H1 (cell line): Measurements from ENCODE around the gene MAP7. TPM values are rescaled to one million over a fixed set of nuclear protein-coding genes. Genes with fewer than 3 reads are reported as not detected.
A peak's percentile ranks its signal among the peaks of the same experiment; 100 is the strongest.

Source experiments
- CTCF ChIA-PET: fragments of 300-600 bp; sonication (Branson Sonifier 250); formaldehyde crosslinking; loops from one replicate; lab custom pipeline; 2021; ENCODE audit not compliant: partially characterized antibody; lab: Charles Lee
- POLR2A ChIA-PET: fragments of 300-600 bp; sonication (Branson Sonifier 250); formaldehyde crosslinking; loops from one replicate; lab custom pipeline; 2021; ENCODE audit warnings: inconsistent platforms; ENCODE audit not compliant: partially characterized antibody; lab: Charles Lee
- DNase-seq, 2 experiments: peaks; one replicate each; pipeline versions ENCODE4 v3.0.0 to v3.0.0-alpha.2; 2010 to 2022; ENCODE audit warnings: low spot score in 2 of 2, low read depth in 1 of 2, mixed read lengths in 1 of 2
- FAIRE-seq: peaks from 2 replicates; lab custom pipeline; 2011; peaks lifted over from hg19 to GRCh38; lab: Jason Lieb, UNC
- H2AFZ ChIP-seq: 2 replicates; pipeline ENCODE4 v1.8.1; 2012; ENCODE audit warnings: low read length, inconsistent platforms
- H2AK5ac ChIP-seq: 2 replicates; pipeline ENCODE4 v1.6.1; 2013; ENCODE audit warnings: low read depth, low read length
- H2BK120ac ChIP-seq: replicated peaks from 2 replicates; pipeline ENCODE3; 2013; ENCODE audit warnings: low read depth, low read length, inconsistent platforms
- H2BK12ac ChIP-seq: 2 replicates; pipeline ENCODE4 v1.6.1; 2013; ENCODE audit warnings: low read depth, low read length
- H2BK15ac ChIP-seq: 2 replicates; pipeline ENCODE4 v1.6.1; 2013; ENCODE audit warnings: low read length
- H2BK20ac ChIP-seq: 2 replicates; pipeline ENCODE4 v1.6.1; 2013; ENCODE audit warnings: low read length
- H2BK5ac ChIP-seq: 2 replicates; pipeline ENCODE4 v1.6.1; 2013; ENCODE audit warnings: low read depth, low read length
- H3K14ac ChIP-seq: 2 replicates; pipeline ENCODE4 v1.6.1; 2013; ENCODE audit warnings: inconsistent platforms; ENCODE audit not compliant: insufficient read length
- H3K18ac ChIP-seq: 2 replicates; pipeline ENCODE4 v1.6.1; 2013; ENCODE audit warnings: low read length; ENCODE audit errors: extremely low read depth
- H3K23ac ChIP-seq: 2 replicates; pipeline ENCODE4 v1.6.1; 2013; ENCODE audit warnings: inconsistent platforms; ENCODE audit not compliant: insufficient read length
- H3K23me2 ChIP-seq: 2 replicates; pipeline ENCODE4 v1.6.1; 2013; ENCODE audit warnings: low read depth, low read length
- H3K27ac ChIP-seq: 2 replicates; pipeline ENCODE4 v1.6.1; 2011; ENCODE audit warnings: low read depth, low read length, inconsistent platforms
- H3K27me3 ChIP-seq, 4 experiments: replicated peaks in 1 of 4; 1 replicate in 1 of 4; 2 replicates in 3 of 4; pipeline versions ENCODE4 v1.6.1 to v1.8.1; 2011 to 2013; ENCODE audit warnings: low read length in 3 of 4, mild to moderate bottlenecking in 3 of 4, inconsistent platforms in 2 of 4, mixed read lengths in 2 of 4, moderate library complexity in 1 of 4; ENCODE audit not compliant: control insufficient read depth in 3 of 4, insufficient read depth in 3 of 4; ENCODE audit errors: extremely low read depth in 1 of 4
- H3K36me3 ChIP-seq, 4 experiments: 2 replicates each; pipeline versions ENCODE4 v1.6.1 to v1.8.1; 2011 to 2013; ENCODE audit warnings: mild to moderate bottlenecking in 4 of 4, low read length in 3 of 4, moderate library complexity in 2 of 4, control low read depth in 1 of 4, inconsistent platforms in 1 of 4; ENCODE audit not compliant: insufficient read depth in 4 of 4, control insufficient read depth in 2 of 4
- H3K4ac ChIP-seq: replicated peaks from 2 replicates; pipeline ENCODE3; 2013; ENCODE audit warnings: low read length, low read depth, mixed read lengths, inconsistent platforms; ENCODE audit not compliant: insufficient read length
- H3K4me1 ChIP-seq, 4 experiments: replicated peaks in 1 of 4; 1 replicate in 1 of 4; 2 replicates in 3 of 4; pipeline versions ENCODE4 v1.6.1 to v1.8.1; 2011 to 2013; ENCODE audit warnings: low read length in 3 of 4, inconsistent platforms in 2 of 4, mixed read lengths in 1 of 4; ENCODE audit not compliant: insufficient read depth in 4 of 4, control insufficient read depth in 3 of 4
- H3K4me2 ChIP-seq, 2 experiments: 2 replicates each; pipeline versions ENCODE4 v1.6.1 to v1.8.1; 2011 to 2013; ENCODE audit warnings: low read depth in 2 of 2, low read length in 2 of 2, control low read depth in 1 of 2, inconsistent platforms in 1 of 2, mild to moderate bottlenecking in 1 of 2; ENCODE audit not compliant: insufficient read depth in 1 of 2
- H3K4me3 ChIP-seq, 4 experiments: fragments of 200-600, 300-600 bp in 1 of 4; sonication (generic), shearing (Covaris generic), sonication (Bioruptor Twin) in 1 of 4; 2 replicates each; pipeline versions ENCODE4 v1.5.1 to v1.8.1; 2011 to 2016; ENCODE audit warnings: low read length in 4 of 4, low read depth in 3 of 4, control low read depth in 2 of 4, inconsistent platforms in 2 of 4, mild to moderate bottlenecking in 2 of 4, mixed read lengths in 1 of 4, moderate library complexity in 1 of 4; ENCODE audit not compliant: insufficient read depth in 2 of 4; ENCODE audit errors: extremely low read depth in 1 of 4
- H3K56ac ChIP-seq: replicated peaks from 2 replicates; pipeline ENCODE3; 2013; ENCODE audit warnings: low read depth, mild to moderate bottlenecking, mixed read lengths, low read length, inconsistent platforms; ENCODE audit not compliant: insufficient read length
- H3K79me1 ChIP-seq: 2 replicates; pipeline ENCODE4 v1.6.1; 2013; ENCODE audit warnings: low read depth, low read length, control low read depth
- H3K79me2 ChIP-seq, 2 experiments: 2 replicates each; pipeline versions ENCODE4 v1.6.1 to v1.8.1; 2012 to 2013; ENCODE audit warnings: low read length in 2 of 2, mild to moderate bottlenecking in 2 of 2, inconsistent platforms in 1 of 2; ENCODE audit not compliant: insufficient read depth in 2 of 2, control insufficient read depth in 1 of 2
- H3K9ac ChIP-seq, 4 experiments: replicated peaks in 1 of 4; 1 replicate in 1 of 4; 2 replicates in 3 of 4; pipeline versions ENCODE4 v1.6.1 to v1.8.1; 2011 to 2013; ENCODE audit warnings: low read depth in 3 of 4, low read length in 3 of 4, control low read depth in 2 of 4, mild to moderate bottlenecking in 2 of 4, moderate library complexity in 2 of 4, inconsistent platforms in 1 of 4; ENCODE audit errors: extremely low read depth in 1 of 4
- H3K9me3 ChIP-seq, 2 experiments: 2 replicates each; pipeline versions ENCODE4 v1.6.1 to v1.8.1; 2012 to 2013; ENCODE audit warnings: mild to moderate bottlenecking in 2 of 2, moderate library complexity in 2 of 2, control low read depth in 1 of 2, inconsistent platforms in 1 of 2, low read depth in 1 of 2, low read length in 1 of 2, mixed read lengths in 1 of 2; ENCODE audit not compliant: insufficient read depth in 2 of 2
- H4K20me1 ChIP-seq, 2 experiments: replicated peaks in 1 of 2; 2 replicates each; pipeline versions ENCODE3 to v1.8.1; 2011 to 2013; ENCODE audit warnings: inconsistent platforms in 2 of 2, low read length in 2 of 2, mild to moderate bottlenecking in 1 of 2; ENCODE audit not compliant: insufficient read depth in 2 of 2, control insufficient read depth in 1 of 2
- H4K5ac ChIP-seq: 2 replicates; pipeline ENCODE4 v1.6.1; 2013; ENCODE audit warnings: low read length, low read depth, mixed read lengths, inconsistent platforms; ENCODE audit not compliant: insufficient read length
- H4K8ac ChIP-seq: 2 replicates; pipeline ENCODE4 v1.8.0; 2013; ENCODE audit warnings: mild to moderate bottlenecking, moderate library complexity, low read length, inconsistent platforms; ENCODE audit not compliant: insufficient read depth; ENCODE audit errors: extremely low read depth
- H4K91ac ChIP-seq: replicated peaks from 2 replicates; pipeline ENCODE3; 2013; ENCODE audit warnings: low read length, mixed read lengths, inconsistent platforms; ENCODE audit not compliant: insufficient read length
- BACH1 ChIP-seq: IDR thresholded peaks from 2 replicates; pipeline ENCODE4 v1.6.1; 2012; ENCODE audit warnings: low read length, improper control_type of control experiment
- CEBPB ChIP-seq: IDR thresholded peaks from 2 replicates; pipeline ENCODE4 v1.6.1; 2012; ENCODE audit warnings: low read depth, low read length
- EP300 ChIP-seq, 2 experiments: IDR thresholded peaks; 1 replicate in 1 of 2; 2 replicates in 1 of 2; pipeline ENCODE4 v1.6.1; 2011 to 2012; ENCODE audit warnings: low read depth in 2 of 2, low read length in 2 of 2, mild to moderate bottlenecking in 2 of 2, borderline replicate concordance in 1 of 2, inconsistent platforms in 1 of 2, moderate library complexity in 1 of 2
- KDM4A ChIP-seq: IDR thresholded peaks from one replicate; pipeline ENCODE4 v1.7.1; 2012; ENCODE audit warnings: low read depth, mild to moderate bottlenecking, moderate library complexity, low read length, inconsistent platforms; ENCODE audit not compliant: severe bottlenecking
- SAP30 ChIP-seq: fragments of 300-600 bp; sonication (generic); IDR thresholded peaks from 2 replicates; pipeline ENCODE4 v1.7.1; 2012; ENCODE audit warnings: low read length, moderate library complexity, mild to moderate bottlenecking, inconsistent platforms; ENCODE audit not compliant: insufficient read depth, insufficient replicate concordance
- ZNF274 ChIP-seq: IDR thresholded peaks from 2 replicates; pipeline ENCODE4 v1.7.0; 2012; ENCODE audit warnings: low read length, borderline replicate concordance; ENCODE audit errors: extremely low read depth
- WGBS, 2 experiments: shearing (Covaris generic) in 1 of 2; methylation state at CpG; one replicate each; pipeline versions ENCODE4 v1.1.6 to v1.1.7; 2013 to 2015; ENCODE audit warnings: low lambda C conversion rate in 2 of 2, mixed read lengths in 2 of 2, inconsistent platforms in 1 of 2, low coverage in 1 of 2, missing lambda C conversion rate in 1 of 2; ENCODE audit not compliant: insufficient replicate concordance in 2 of 2, insufficient coverage in 1 of 2, insufficient read length in 1 of 2; ENCODE audit errors: extremely low coverage in 1 of 2, missing lambda C conversion rate in 1 of 2; 5-methylcytosine and 5-hydroxymethylcytosine counted together
- polyA plus RNA-seq, 7 experiments: library from polyadenylated mRNA; depleted of rRNA in 3 of 7; stranded (reverse) in 5 of 7; unstranded in 2 of 7; fragments of >200 nt in 5 of 7; fragments of 200-250 nt in 2 of 7; gene quantifications; 1 replicate in 5 of 7; 2 replicates in 1 of 7; 4 replicates in 1 of 7; pipeline versions ENCODE4 v1.2.1 to v1.2.3, GENCODE V29; 2011 to 2013; ENCODE audit warnings: missing spikeins in 2 of 7, mixed read lengths in 2 of 7
- total RNA-seq: library from RNA; stranded (reverse); fragmentation: NEBNext Ultra II Directional; extraction: Animal tissue kit (Norgen Biotek cat#: 25700); gene quantifications from 2 replicates; pipeline ENCODE4 v1.2.1, GENCODE V29; 2021

MAP7 gene
- total and polyA plus RNA-seq, 2 of the 8 experiments (the other 6 are each of a cell fraction or from before 2014, with no cell fraction given), result 13.5 to 66.9 TPM

DNA sequence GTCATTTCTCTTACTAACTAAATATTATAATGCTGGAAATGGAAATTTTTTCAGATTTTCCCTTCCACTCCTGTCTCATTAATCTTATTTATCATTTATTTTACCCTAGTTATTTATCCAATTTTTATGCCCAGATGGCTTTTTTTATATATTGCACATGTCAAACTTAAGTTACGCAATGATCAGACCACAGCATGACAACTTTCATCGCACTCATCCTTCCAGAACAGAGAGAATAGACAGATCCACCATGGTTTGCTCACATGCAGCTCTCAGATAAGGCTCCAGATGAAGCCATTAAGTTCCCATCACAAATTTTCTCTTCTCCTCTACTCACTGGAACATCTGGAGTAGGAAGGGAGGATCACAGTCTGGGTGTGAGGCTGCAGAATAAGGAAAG, 48.7 kb downstream of the MAP7 start:
- Histone ChIP-seq H3K27ac (peak overlapping the region; percentile 33; the same call in 1 of the 2 replicates), H2BK12ac (peak overlapping the region; percentile 76; the same call in 1 of the 2 replicates), H3K4ac (peak overlapping the region; percentile 87), H2BK5ac (peak overlapping the region; percentile 64; the same call in 1 of the 2 replicates), H3K4me1 (peaks cover 0 to 24% (median 18%) of the 10 kb centered on the region in 4 experiments; a peak in 6 of 7 replicates), H3K27me3 (no peaks in the 10 kb centered on the region), H3K18ac (peak overlapping the region; percentile 72; the same call in 1 of the 2 replicates), H3K9ac (no peak overlapping the region), H3K56ac (no peak overlapping the region), H3K14ac (no peak overlapping the region), H3K23ac (no peak overlapping the region), H3K79me2 (peaks cover 3 to 60% of the 10 kb centered on the region in 2 experiments), H2BK15ac (no peak overlapping the region), H3K4me2 (peak overlapping the region in 1 of 2 experiments; percentile 12; a peak in 2 of 4 replicates), H3K4me3 (no peak overlapping the region; a peak in 1 of 8 replicates), H2AK5ac (0 out of 2 replicates have a peak overlapping the region, but pooled peaks have one; percentile 1), H4K20me1 (no peaks in the 10 kb centered on the region), H4K8ac (no peak overlapping the region), H4K5ac (peak overlapping the region; percentile 20), H2AFZ (no peak overlapping the region), H3K36me3 (no peaks in the 10 kb centered on the region), H3K79me1 (no peaks in the 10 kb centered on the region), H3K23me2 (no peaks in the 10 kb centered on the region), H2BK120ac (peak overlapping the region; percentile 94), H4K91ac (peak overlapping the region; percentile 96), H3K9me3 (no peaks in the 10 kb centered on the region), H2BK20ac (peak overlapping the region; percentile 27; the same call in 1 of the 2 replicates)
- FAIRE-seq (no peak), DNase-seq (no peak)
- CTCF ChIA-PET, result interaction anchor here (1.1 to 1.2 kb wide), 3 partner anchors 10 to 46 kb away, joined by 3 to 4 read pairs (median 3); no protein-coding TSS in a partner anchor
- TF ChIP-seq EP300 (IDR thresholded peaks at IDR 0.05; ENCODE audit: borderline replicate concordance in 1 of 2, low read depth in 2 of 2, low read length in 2 of 2) (no peak), ZNF274 (no peak), CEBPB (peak; percentile 79), BACH1 (no peak), KDM4A (no peak), SAP30 (no peak)
- WGBS, 2 experiments, result 85% methylated on average over 2 of the region's 2 CpGs; no CpG with 5 or more reads in 1 of the 2 experiments
- POLR2A ChIA-PET, result interaction anchor here (0.7 kb wide), 1 partner anchor 48 kb away, joined by 4 read pairs; the partner anchor contains the start of gene MAP7
